Thyroid gland (tissue), 4 donors: ENCODE results near the gene SYNCRIP. TPM values are rescaled to one million over a fixed set of nuclear protein-coding genes. Genes with fewer than 3 reads are reported as not detected.
A peak's percentile ranks its signal among the peaks of the same experiment; 100 is the strongest.
"Not testable (repeated sequence)": the region's sequence is repeated elsewhere in the genome, so short reads cannot be mapped to it uniquely, and the experiment has no call there.

Source experiments
- DNase-seq, 2 donors: peaks; one replicate each; pipeline ENCODE4 v3.0.0-alpha.2; 2019
- H3K27ac ChIP-seq, 3 donors: fragments of 200-600 bp; sonication (generic); 1 replicate in 2 of 3; 2 replicates in 1 of 3; pipeline ENCODE4 v1.5.1; 2016 to 2019; ENCODE audit warnings: mild to moderate bottlenecking in 1 of 3, moderate library complexity in 1 of 3
- H3K27me3 ChIP-seq: fragments of 200-600 bp; sonication (generic); one replicate; pipeline ENCODE4 v1.5.1; 2019
- H3K36me3 ChIP-seq, 2 donors: fragments of 200-600 bp; sonication (generic); one replicate each; pipeline ENCODE4 v1.5.1; 2016 to 2019
- H3K4me1 ChIP-seq, 2 donors: fragments of 200-600 bp; sonication (generic); one replicate each; pipeline ENCODE4 v1.5.1; 2017 to 2019
- H3K4me3 ChIP-seq, 3 donors: fragments of 200-600 bp; sonication (generic); replicated peaks in 1 of 3; 1 replicate in 2 of 3; 2 replicates in 1 of 3; pipeline ENCODE4 v1.5.1; 2016; ENCODE audit warnings: mild to moderate bottlenecking in 1 of 3
- H3K9me3 ChIP-seq: fragments of 200-600 bp; sonication (generic); one replicate; pipeline ENCODE4 v1.5.1; 2017
- POLR2A ChIP-seq, 2 donors: fragments of 450-650 bp; IDR thresholded peaks; one replicate each; pipeline ENCODE4 v1.6.1; 2017; ENCODE audit warnings: antibody characterized with exemption in 2 of 2, mild to moderate bottlenecking in 2 of 2, moderate library complexity in 1 of 2
- WGBS, 2 donors: methylation state at CpG; one replicate each; pipeline ENCODE4 v1.1.5; 2017; 5-methylcytosine and 5-hydroxymethylcytosine counted together
- intact Hi-C: fragments of 100-400 bp; cut with DNase I; formaldehyde crosslinking; loops from one replicate; pipeline ENCODE4 v1.15.1; 2023
- small RNA-seq: library from RNA; depleted of rRNA; stranded (forward); fragments of <200 nt; gene quantifications from one replicate; pipeline ENCODE3, GENCODE V24; 2016
- total RNA-seq, 4 donors: library from RNA; depleted of rRNA; stranded (reverse); fragments of >200 nt; gene quantifications; one replicate each; pipeline ENCODE4 v1.2.3, GENCODE V29; 2016
- TF ChIP-seq, protein P1 (sequence below), 6 experiments: fragments of 200-600 bp in 3 of 6; fragments of 450-650 bp in 3 of 6; sonication (generic) in 3 of 6; IDR thresholded peaks; one replicate each; pipeline ENCODE4 v1.5.1; 2016 to 2019; ENCODE audit warnings: antibody characterized with exemption in 6 of 6, mild to moderate bottlenecking in 2 of 6, inconsistent platforms in 1 of 6, moderate library complexity in 1 of 6

Gene SYNCRIP
- total RNA-seq, 4 donors from 2014 or later: 107 to 144 (median 125) TPM

DNA sequence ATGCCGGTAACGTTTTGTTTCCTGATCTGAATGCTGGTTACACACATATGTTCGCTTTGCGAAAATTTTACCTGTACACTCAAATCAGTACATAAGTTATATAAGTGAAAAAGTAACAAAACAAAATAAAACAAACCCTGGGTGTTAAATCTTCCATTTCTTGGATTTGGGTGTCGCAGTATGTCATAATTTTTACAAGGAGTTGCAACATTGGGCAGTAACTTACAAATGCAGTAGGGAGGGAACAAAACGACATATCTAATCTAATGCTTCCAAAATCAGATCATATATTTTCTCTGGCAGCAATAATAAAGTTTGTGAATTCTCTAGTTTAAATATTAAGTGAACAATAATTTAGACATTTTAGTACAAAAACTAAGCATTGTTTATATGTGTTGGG lies 74.3 kb downstream of the SYNCRIP start:
- intact Hi-C loops: no loop called here
- TF ChIP-seq, protein P1, sequence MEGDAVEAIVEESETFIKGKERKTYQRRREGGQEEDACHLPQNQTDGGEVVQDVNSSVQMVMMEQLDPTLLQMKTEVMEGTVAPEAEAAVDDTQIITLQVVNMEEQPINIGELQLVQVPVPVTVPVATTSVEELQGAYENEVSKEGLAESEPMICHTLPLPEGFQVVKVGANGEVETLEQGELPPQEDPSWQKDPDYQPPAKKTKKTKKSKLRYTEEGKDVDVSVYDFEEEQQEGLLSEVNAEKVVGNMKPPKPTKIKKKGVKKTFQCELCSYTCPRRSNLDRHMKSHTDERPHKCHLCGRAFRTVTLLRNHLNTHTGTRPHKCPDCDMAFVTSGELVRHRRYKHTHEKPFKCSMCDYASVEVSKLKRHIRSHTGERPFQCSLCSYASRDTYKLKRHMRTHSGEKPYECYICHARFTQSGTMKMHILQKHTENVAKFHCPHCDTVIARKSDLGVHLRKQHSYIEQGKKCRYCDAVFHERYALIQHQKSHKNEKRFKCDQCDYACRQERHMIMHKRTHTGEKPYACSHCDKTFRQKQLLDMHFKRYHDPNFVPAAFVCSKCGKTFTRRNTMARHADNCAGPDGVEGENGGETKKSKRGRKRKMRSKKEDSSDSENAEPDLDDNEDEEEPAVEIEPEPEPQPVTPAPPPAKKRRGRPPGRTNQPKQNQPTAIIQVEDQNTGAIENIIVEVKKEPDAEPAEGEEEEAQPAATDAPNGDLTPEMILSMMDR (IDR thresholded peaks at IDR 0.05): no peak
- no peak for TF ChIP-seq POLR2A (IDR thresholded peaks at IDR 0.05)
- no peaks in the 10 kb centered on the region for H3K9me3 ChIP-seq
- no peaks in the 10 kb centered on the region for H3K4me1 ChIP-seq
- H3K4me3 ChIP-seq: no peak overlapping the region
- no peaks in the 10 kb centered on the region for H3K27me3 ChIP-seq
- H3K36me3 ChIP-seq: no peaks in the 10 kb centered on the region
- no peak for DNase-seq
- H3K27ac ChIP-seq: no peak overlapping the region
- WGBS, 2 donors: 94 to 95% methylated on average over 6 of the region's 6 CpGs

DNA sequence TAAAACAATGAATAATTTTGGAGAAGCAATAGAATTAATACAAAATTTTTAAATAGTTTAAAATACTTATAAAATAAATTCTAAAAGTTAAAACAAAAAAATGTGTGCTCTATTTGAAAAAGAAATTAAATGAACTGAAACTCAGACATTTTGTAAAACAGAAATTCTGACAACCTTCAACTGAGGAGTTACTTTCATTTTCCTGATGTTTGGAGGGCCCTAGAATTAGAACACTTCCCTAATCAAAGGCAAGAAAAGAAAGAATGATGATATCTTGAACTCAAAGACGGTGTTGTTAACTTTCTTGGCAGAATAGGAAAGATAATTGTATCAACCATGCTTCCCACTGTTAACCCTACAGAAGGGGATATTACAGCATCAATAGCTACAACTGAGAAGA lies 77.0 kb downstream of the SYNCRIP start:
- 18 to 22% methylated on average over 1 of the region's 1 CpG for WGBS, 2 donors
- no peak for DNase-seq
- peaks cover 0 to under 1% of the 10 kb centered on the region in 2 donors for H3K36me3 ChIP-seq
- no peaks in the 10 kb centered on the region for H3K27me3 ChIP-seq
- H3K4me1 ChIP-seq: no peaks in the 10 kb centered on the region
- no peaks in the 10 kb centered on the region for H3K9me3 ChIP-seq
- peak overlapping the region in 1 of 3 donors; percentile 3 for H3K27ac ChIP-seq
- TF ChIP-seq, protein P1 (IDR thresholded peaks at IDR 0.05): no peak
- no peak for TF ChIP-seq POLR2A (IDR thresholded peaks at IDR 0.05)
- H3K4me3 ChIP-seq: no peak overlapping the region
- intact Hi-C loops: no loop called here

GRCh38 chr6:85564223-85564622 lies 78.5 kb downstream of the SYNCRIP start:
- H3K27ac ChIP-seq, DNase-seq, H3K4me3 ChIP-seq, H3K4me1 ChIP-seq, H3K9me3 ChIP-seq, H3K36me3 ChIP-seq, H3K27me3 ChIP-seq, intact Hi-C loops: not testable (repeated sequence)
- 99 to 100% methylated on average over 2 of the region's 2 CpGs for WGBS, 2 donors

Small RNAs within 50 kb of the gene (small RNA-seq; reads per million reads assigned to genes)
- gene SNORD50B: not detected

Other genes starting within 250 kb of the SYNCRIP start
- gene NT5E, start 192.8 kb downstream of the SYNCRIP start, total RNA-seq: 100 to 1,000 TPM in 3 of 4 donors, 10 to 100 TPM in 1; 89.6 to 174 (median 122) TPM
- gene SNX14, start 49.0 kb downstream of the SYNCRIP start, total RNA-seq: 100 to 1,000 TPM in 3 of 4 donors, 10 to 100 TPM in 1; 94.9 to 160 (median 124) TPM